Common myeloid progenitor, CD34-positive (primary cell): ENCODE data around the gene IL6R.
"Not testable (repeated sequence)": the region's sequence is repeated elsewhere in the genome, so short reads cannot be mapped to it uniquely, and the experiment has no call there.

Experiments
- CTCF ChIA-PET: fragments of 350-600 bp; sonication (Branson Sonifier 250); formaldehyde crosslinking; loops from one replicate; lab custom pipeline; 2021; ENCODE audit warnings: antibody characterized with exemption; lab: Charles Lee
- POLR2A ChIA-PET: fragments of 350-600 bp; sonication (Branson Sonifier 250); formaldehyde crosslinking; loops from one replicate; lab custom pipeline; 2021; ENCODE audit warnings: antibody characterized with exemption; lab: Charles Lee
- DNase-seq, 3 donors: peaks; one replicate each; pipeline versions ENCODE4 v3.0.0 to v3.0.0-alpha.2; 2013
- H3K27ac ChIP-seq, 2 experiments: 1 replicate in 1 of 2; 2 replicates in 1 of 2; pipeline ENCODE4 v1.7.0; 2013; ENCODE audit warnings: inconsistent platforms in 2 of 2, low read length in 2 of 2, mild to moderate bottlenecking in 2 of 2, low read depth in 1 of 2, moderate library complexity in 1 of 2; ENCODE audit not compliant: severe bottlenecking in 2 of 2, insufficient read depth in 1 of 2, poor library complexity in 1 of 2
- H3K27me3 ChIP-seq, 5 experiments: replicated peaks in 2 of 5; 1 replicate in 3 of 5; 2 replicates in 2 of 5; pipeline versions ENCODE4 v1.6.1 to v1.7.0; 2013; ENCODE audit warnings: low read length in 4 of 5, mild to moderate bottlenecking in 2 of 5, moderate library complexity in 2 of 5, inconsistent platforms in 1 of 5; ENCODE audit not compliant: insufficient read depth in 5 of 5, control insufficient read depth in 4 of 5
- H3K36me3 ChIP-seq, 4 experiments: 1 replicate in 2 of 4; 2 replicates in 2 of 4; pipeline versions ENCODE4 v1.6.1 to v1.7.0; 2013; ENCODE audit warnings: low read length in 3 of 4, control low read depth in 1 of 4, mild to moderate bottlenecking in 1 of 4; ENCODE audit not compliant: control insufficient read depth in 4 of 4, insufficient read depth in 4 of 4
- H3K4me1 ChIP-seq, 4 experiments: 1 replicate in 3 of 4; 2 replicates in 1 of 4; pipeline versions ENCODE4 v1.6.1 to v1.7.1; 2013; ENCODE audit warnings: low read length in 3 of 4, mild to moderate bottlenecking in 3 of 4, control low read depth in 1 of 4, inconsistent platforms in 1 of 4, moderate library complexity in 1 of 4; ENCODE audit not compliant: control insufficient read depth in 4 of 4, insufficient read depth in 4 of 4; ENCODE audit errors: control extremely low read depth in 1 of 4
- H3K4me3 ChIP-seq, 7 experiments: 1 replicate in 4 of 7; 2 replicates in 3 of 7; pipeline versions ENCODE4 v1.5.1 to v1.7.0; 2013; ENCODE audit warnings: mild to moderate bottlenecking in 7 of 7, low read length in 6 of 7, moderate library complexity in 6 of 7, inconsistent platforms in 2 of 7, low read depth in 2 of 7, control low read depth in 1 of 7; ENCODE audit not compliant: insufficient read depth in 4 of 7, control insufficient read depth in 1 of 7; ENCODE audit errors: extremely low read depth in 1 of 7
- H3K9me3 ChIP-seq, 5 experiments: 1 replicate in 4 of 5; 2 replicates in 1 of 5; pipeline versions ENCODE4 v1.6.1 to v1.7.1; 2013; ENCODE audit warnings: low read length in 4 of 5, mild to moderate bottlenecking in 2 of 5, inconsistent platforms in 1 of 5, low read depth in 1 of 5, moderate library complexity in 1 of 5; ENCODE audit not compliant: control insufficient read depth in 4 of 5, insufficient read depth in 2 of 5; ENCODE audit errors: control extremely low read depth in 1 of 5
- WGBS: methylation state at CpG from one replicate; pipeline ENCODE4 v1.1.5; 2013; ENCODE audit not compliant: insufficient coverage; 5-methylcytosine and 5-hydroxymethylcytosine counted together

The IL6R gene

DNA sequence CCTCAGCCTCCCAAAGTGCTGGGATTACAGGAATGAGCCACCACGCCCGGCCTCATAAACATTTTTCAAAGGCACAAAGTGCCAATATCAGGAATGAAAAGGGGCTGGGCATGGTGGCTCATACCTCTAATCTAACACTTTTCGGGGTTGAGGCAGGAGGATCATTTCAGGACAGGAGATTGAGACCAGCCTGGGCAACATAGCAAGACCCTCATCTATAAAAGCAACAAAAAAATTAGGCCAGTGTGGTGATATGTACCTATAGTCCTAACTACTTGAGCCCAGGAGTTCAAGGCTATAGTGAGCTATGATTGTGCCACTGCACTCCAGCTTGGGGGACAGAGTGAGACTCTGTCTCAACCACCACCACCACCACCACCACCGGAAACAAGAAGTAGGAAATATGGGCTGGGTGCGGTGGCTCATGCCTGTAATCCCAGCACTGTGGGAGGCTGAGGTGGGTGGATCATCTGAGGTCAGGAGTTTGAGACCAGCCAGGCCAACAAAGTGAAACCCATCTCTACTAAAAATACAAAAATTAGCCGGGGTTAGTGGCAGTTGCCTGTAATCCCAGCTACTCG lies 31.3 kb upstream of the IL6R start:
- not testable (repeated sequence) for H3K9me3 ChIP-seq, H3K27ac ChIP-seq, H3K36me3 ChIP-seq, H3K27me3 ChIP-seq, H3K4me1 ChIP-seq, H3K4me3 ChIP-seq
- ChIA-PET POLR2A (interaction anchor here (0.6 kb wide), 1 partner anchor 79 kb away, joined by 4 read pairs; no protein-coding TSS in a partner anchor), CTCF (interaction anchor here (0.6 kb wide), 1 partner anchor 243 kb away, joined by 4 read pairs; no protein-coding TSS in a partner anchor)
- WGBS = 88% methylated on average over 3 of the region's 7 CpGs
- peak in 1 of 3 donors; percentile 16 for DNase-seq

DNA sequence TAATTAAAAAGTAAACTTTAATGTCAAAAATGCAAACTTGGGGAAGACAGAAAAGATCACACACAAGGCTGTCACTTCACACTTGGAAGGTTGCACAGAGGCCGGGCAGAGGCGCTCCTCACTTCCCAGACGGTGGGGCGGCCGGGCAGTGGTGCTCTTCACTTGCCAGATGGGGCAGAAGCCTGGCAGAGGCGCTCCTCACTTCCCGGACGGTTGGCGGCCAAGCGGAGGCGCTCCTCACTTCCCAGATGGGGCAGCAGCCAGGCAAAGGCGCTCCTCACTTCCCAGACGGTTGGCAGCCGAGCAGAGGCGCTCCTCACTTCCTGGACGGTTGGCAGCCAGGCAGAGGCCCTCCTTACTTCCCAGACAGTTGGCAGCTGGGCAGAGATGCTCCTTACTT lies 25.8 kb upstream of the IL6R start:
- POLR2A ChIA-PET = no interaction called here
- 85% methylated on average over 16 of the region's 16 CpGs for WGBS

DNA sequence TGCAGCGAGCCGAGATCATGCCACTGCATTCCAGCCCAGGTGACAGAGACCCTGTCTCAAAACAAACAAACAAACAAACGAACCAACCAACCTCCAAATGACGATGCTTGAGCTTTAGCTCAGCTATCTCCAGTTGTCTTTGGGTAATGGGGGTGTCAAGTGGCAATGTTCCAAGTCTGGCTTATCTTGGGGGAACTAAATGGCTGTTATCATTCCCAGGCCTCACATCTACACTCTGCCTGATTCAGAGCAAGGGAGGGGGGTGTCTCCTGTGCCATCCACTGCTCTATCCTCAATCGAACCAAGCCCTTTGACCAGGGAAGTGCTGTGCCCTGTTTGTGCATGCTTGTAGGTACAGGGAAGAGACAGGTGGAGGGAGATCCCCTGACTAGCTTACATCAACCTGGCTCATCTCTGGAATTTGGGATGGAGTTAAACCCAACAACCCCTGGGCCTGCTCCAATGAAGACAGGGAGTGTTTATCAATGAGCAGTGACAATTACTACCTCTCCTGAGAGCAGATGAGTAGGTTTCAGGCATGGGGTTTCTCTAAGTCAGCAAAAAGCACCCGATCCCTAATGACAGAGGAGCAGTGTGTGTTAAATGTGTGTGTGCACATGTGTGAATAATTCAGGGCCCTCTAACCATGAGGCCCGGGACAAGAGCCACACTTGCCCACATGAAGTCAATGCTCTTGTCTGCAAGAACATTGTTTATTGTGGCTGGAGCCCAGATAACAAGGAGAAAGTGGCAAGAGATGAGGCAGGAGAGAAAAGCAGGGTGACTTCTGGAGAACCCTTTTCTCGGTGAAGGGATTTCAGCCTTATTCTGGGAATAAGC lies 20.3 kb upstream of the IL6R start:
- POLR2A ChIA-PET = interaction anchor here (0.6 kb wide), 2 partner anchors 22 to 658 kb away, joined by 3 read pairs; no protein-coding TSS in a partner anchor
- Histone ChIP-seq H3K4me1 (peaks cover 0 to 15% (median 3%) of the 10 kb centered on the region in 4 experiments), H3K4me3 (no peak overlapping the region), H3K9me3 (no peaks in the 10 kb centered on the region), H3K36me3 (no peaks in the 10 kb centered on the region), H3K27me3 (no peaks in the 10 kb centered on the region), H3K27ac (no peak overlapping the region)
- 89% methylated on average over 3 of the region's 8 CpGs for WGBS
- peak in 2 of 3 donors; percentile 34 to 42 for DNase-seq
- CTCF ChIA-PET = interaction anchor here (1.4 to 1.5 kb wide), 2 partner anchors 19 to 58 kb away, joined by 3 read pairs; no protein-coding TSS in a partner anchor

More for the DNA sequence above, 25.8 kb upstream of the IL6R start:
- Histone ChIP-seq H3K4me3 (no peak overlapping the region), H3K9me3 (no peaks in the 10 kb centered on the region), H3K27ac (no peak overlapping the region), H3K36me3 (no peaks in the 10 kb centered on the region), H3K27me3 (no peaks in the 10 kb centered on the region), H3K4me1 (no peaks in the 10 kb centered on the region)
- CTCF ChIA-PET = no interaction called here
- DNase-seq = no peak

DNA sequence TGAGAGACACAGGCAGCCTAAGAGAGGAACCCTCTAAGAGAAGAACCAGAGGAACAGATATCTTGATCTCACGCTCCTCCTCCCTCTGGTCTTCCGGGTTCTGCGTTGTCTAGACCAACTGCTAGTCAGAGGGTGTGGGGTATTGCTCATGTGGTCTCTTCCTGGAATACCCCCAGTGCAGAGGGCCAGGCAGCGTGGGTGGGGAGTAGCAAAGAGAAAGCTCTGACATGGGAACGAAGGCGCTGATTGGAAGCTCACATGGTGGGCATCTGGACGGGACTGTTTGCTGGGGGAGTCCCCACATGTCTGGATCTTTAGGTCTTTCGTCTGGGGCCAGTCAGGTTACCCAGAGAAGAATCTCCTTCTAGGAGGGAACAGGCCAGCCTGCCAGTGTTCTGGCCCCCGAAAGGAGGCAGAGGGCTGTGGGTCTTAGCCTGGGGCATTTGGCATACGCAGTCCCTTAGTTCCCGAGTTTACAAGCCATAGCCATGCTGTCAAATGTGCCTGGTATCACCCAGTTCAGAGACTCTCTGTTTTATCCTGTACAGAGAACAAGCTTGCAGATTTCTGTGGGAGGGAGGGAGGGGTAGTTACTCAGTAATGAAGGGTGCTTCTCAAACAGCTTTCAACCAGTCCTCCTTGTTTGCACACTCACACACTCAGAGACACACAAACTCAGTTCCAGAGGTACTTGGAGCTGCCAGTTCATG lies 18.3 kb upstream of the IL6R start:
- ChIA-PET POLR2A (no interaction called here), CTCF (interaction anchor here (0.8 to 1.0 kb wide), 3 partner anchors 17 to 58 kb away, joined by 3 to 5 read pairs (median 4); no protein-coding TSS in a partner anchor)
- H3K27me3 ChIP-seq = no peaks in the 10 kb centered on the region
- peak in 1 of 3 donors; percentile 36 for DNase-seq
- no peak overlapping the region for H3K4me3 ChIP-seq
- H3K27ac ChIP-seq = no peak overlapping the region
- H3K4me1 ChIP-seq = peaks cover 0 to 15% (median 3%) of the 10 kb centered on the region in 4 experiments
- H3K9me3 ChIP-seq = no peaks in the 10 kb centered on the region
- no peaks in the 10 kb centered on the region for H3K36me3 ChIP-seq
- WGBS = 96% methylated on average over 8 of the region's 11 CpGs

DNA sequence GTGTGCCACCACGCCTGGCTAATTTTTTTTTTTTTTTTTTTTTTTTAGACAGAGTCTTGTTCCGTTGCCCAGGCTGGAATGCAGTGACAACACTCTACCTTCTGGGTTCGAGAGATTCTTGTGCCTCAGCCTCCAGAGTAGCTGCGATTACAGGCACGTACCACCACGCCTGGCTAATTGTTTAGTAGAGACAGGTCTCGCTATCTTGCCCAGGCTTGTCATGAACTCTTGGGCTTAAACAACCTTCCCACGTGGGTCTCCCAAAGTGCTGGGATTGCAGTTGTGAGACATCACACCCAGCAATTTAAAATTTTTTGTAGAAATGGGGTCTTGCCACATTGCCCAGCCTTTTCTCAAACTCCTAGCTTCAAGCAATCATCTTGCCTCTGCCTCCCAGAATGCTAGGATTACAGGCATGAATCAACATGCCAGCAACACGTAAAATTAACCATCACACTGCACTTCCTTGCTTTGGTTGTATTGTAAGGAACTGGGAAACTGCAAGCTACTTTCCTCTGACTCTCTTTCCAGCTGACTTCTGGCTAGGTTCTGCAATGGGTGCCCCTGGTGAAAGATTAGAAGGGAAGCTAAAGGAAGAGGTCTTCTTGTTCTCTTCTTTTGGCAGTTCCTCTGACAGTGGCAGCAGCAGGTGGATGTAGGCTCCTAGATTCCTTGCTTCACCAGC lies 13.9 kb upstream of the IL6R start:
- CTCF ChIA-PET = interaction anchor here (0.9 to 1.1 kb wide), 3 partner anchors 24 to 58 kb away, joined by 3 to 4 read pairs (median 3); no protein-coding TSS in a partner anchor
- no peaks in the 10 kb centered on the region for H3K9me3 ChIP-seq
- DNase-seq = no peak
- H3K4me1 ChIP-seq = peaks cover 0 to 8% (median 0%) of the 10 kb centered on the region in 4 experiments
- H3K27ac ChIP-seq = no peak overlapping the region
- no peak overlapping the region for H3K4me3 ChIP-seq
- no peaks in the 10 kb centered on the region for H3K27me3 ChIP-seq
- 92% methylated on average over 7 of the region's 9 CpGs for WGBS
- no peaks in the 10 kb centered on the region for H3K36me3 ChIP-seq
- POLR2A ChIA-PET = no interaction called here

DNA sequence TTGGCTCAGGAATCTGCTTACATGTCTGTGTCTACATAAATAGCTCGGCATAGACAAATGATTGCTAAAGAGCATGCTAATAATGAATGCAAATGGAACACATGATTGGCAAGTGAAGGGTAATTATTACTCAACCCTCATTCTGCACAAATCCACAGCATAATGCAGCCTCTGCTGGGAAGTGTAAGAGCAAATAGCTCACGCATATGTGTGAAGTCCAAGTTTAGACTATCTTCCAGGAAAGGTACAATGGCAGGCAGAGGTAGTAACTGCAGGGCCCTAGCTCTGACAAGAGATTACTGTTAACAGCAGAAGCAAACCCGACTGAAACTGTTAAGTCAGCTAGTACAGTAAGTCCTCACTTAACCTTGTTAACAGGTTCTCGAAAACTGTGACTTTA lies 7.0 kb upstream of the IL6R start:
- ChIA-PET POLR2A (no interaction called here), CTCF (interaction anchor here (1.1 to 1.6 kb wide), 3 partner anchors 34 to 81 kb away, joined by 3 to 5 read pairs (median 3); no protein-coding TSS in a partner anchor)
- no peak for DNase-seq
- no peak overlapping the region for H3K4me3 ChIP-seq
- no peak overlapping the region for H3K27ac ChIP-seq
- no peaks in the 10 kb centered on the region for H3K36me3 ChIP-seq
- 84% methylated on average over 3 of the region's 4 CpGs for WGBS
- H3K4me1 ChIP-seq = peaks cover 6 to 34% (median 18%) of the 10 kb centered on the region in 4 experiments
- no peaks in the 10 kb centered on the region for H3K9me3 ChIP-seq
- H3K27me3 ChIP-seq = no peaks in the 10 kb centered on the region
